ENCODE results near the gene TDRD5.
A peak's percentile ranks its signal among the peaks of the same experiment; 100 is the strongest.

Gene TDRD5

GRCh38 chr1:179575497-179576314 is 15.9 kb upstream of the TDRD5 start, which contains the start of gene NPHS2:
TSS of gene NPHS2 (minus strand) at chr1:179575948. CDS start at chr1:179575864, 84 bp downstream.
- Histone ChIP-seq H3K4me3 (ENCODE audit: low read length) (peak within 1 kb of the TSS; percentile 43), H3K9me3 (ENCODE audit: control insufficient read depth, insufficient read depth, low read length) (no peaks in the 10 kb centered on the region), H3K36me3 (ENCODE audit: control insufficient read depth, insufficient read depth, low read length) (no peaks in the 10 kb centered on the region), H3K4me1 (ENCODE audit: control insufficient read depth, insufficient read depth, low read length) (no peaks in the 10 kb centered on the region), H3K27me3 (ENCODE audit: control insufficient read depth, insufficient read depth, low read length) (peaks cover 19% of the 10 kb centered on the region; the same call in 1 of the 2 replicates), H3K27ac (ENCODE audit: low read length) (no peak within 1 kb of the TSS)
- WGBS (ENCODE audit: insufficient coverage, insufficient read length) = no CpG with 5 or more reads among the region's 77 CpGs
- no peak for DNase-seq (ENCODE audit: low read depth, low spot score)

- no peak for DNase-seq (ENCODE audit: low read depth, low spot score)
- Histone ChIP-seq H3K36me3 (ENCODE audit: control insufficient read depth, insufficient read depth, low read length) (no peaks in the 10 kb centered on the region), H3K4me3 (ENCODE audit: low read length) (no peak overlapping the region), H3K27me3 (ENCODE audit: control insufficient read depth, insufficient read depth, low read length) (peaks cover 19% of the 10 kb centered on the region; the same call in 1 of the 2 replicates), H3K27ac (ENCODE audit: low read length) (no peak overlapping the region), H3K4me1 (ENCODE audit: control insufficient read depth, insufficient read depth, low read length) (no peaks in the 10 kb centered on the region), H3K9me3 (ENCODE audit: control insufficient read depth, insufficient read depth, low read length) (no peaks in the 10 kb centered on the region)
- WGBS (ENCODE audit: insufficient coverage, insufficient read length) = no CpG with 5 or more reads among the region's 5 CpGs
Measured at GRCh38 chr1:179576509-179576908, 15.1 kb upstream of the TDRD5 start.

GRCh38 chr1:179583771-179584320 is 7.8 kb upstream of the TDRD5 start:
- H3K36me3 ChIP-seq (ENCODE audit: control insufficient read depth, insufficient read depth, low read length) = no peaks in the 10 kb centered on the region
- peaks cover 2% of the 10 kb centered on the region; the same call in 1 of the 2 replicates for H3K27me3 ChIP-seq (ENCODE audit: control insufficient read depth, insufficient read depth, low read length)
- DNase-seq (ENCODE audit: low read depth, low spot score) = no peak
- H3K4me1 ChIP-seq (ENCODE audit: control insufficient read depth, insufficient read depth, low read length) = no peaks in the 10 kb centered on the region
- WGBS (ENCODE audit: insufficient coverage, insufficient read length) = no CpG with 5 or more reads among the region's 5 CpGs
- H3K27ac ChIP-seq (ENCODE audit: low read length) = no peak overlapping the region
- H3K4me3 ChIP-seq (ENCODE audit: low read length) = no peak overlapping the region
- no peaks in the 10 kb centered on the region for H3K9me3 ChIP-seq (ENCODE audit: control insufficient read depth, insufficient read depth, low read length)

DNA sequence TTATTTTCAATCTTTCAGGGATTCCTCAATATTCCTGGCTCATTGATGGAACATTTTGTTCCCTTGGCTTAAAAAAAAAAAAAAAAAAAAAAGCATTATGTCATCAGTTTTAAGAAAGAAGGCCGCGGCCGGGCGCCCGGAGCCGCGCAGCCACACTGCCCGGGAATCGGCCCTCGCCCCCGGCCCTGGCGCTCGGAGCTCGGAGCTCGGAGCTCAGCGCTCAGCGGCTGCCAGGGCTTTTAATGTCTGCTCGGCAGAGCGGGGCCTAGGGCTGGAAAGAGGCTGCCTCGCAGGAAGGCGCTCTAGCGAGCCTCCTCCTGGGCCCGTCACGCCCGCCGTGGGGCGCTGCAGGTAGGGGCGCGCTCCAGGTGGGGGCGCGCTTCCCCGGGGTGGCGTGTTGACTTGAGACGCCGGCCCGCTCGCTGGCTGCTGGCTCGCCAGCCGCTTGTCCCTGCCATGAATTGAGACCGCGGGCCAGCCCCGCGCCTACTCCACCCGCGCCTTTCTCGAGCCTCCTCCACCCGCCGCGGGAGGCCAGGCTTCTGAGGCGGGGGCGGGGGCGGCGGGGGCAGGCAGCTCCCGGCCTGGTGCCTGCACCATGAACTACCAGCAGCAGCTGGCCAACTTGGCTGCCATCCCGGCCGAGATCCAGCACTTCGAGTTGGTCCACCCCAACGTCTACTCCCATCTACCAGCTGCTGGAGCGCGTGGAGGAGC is 5.4 kb upstream of the TDRD5 start:
- Histone ChIP-seq H3K27me3 (ENCODE audit: control insufficient read depth, insufficient read depth, low read length) (peaks cover 2% of the 10 kb centered on the region; the same call in 1 of the 2 replicates), H3K36me3 (ENCODE audit: control insufficient read depth, insufficient read depth, low read length) (no peaks in the 10 kb centered on the region), H3K27ac (ENCODE audit: low read length) (no peak overlapping the region), H3K9me3 (ENCODE audit: control insufficient read depth, insufficient read depth, low read length) (no peaks in the 10 kb centered on the region), H3K4me1 (ENCODE audit: control insufficient read depth, insufficient read depth, low read length) (no peaks in the 10 kb centered on the region; the same call in 1 of the 2 replicates), H3K4me3 (ENCODE audit: low read length) (peak overlapping the region; percentile 6; the same call in 1 of the 2 replicates)
- no CpG with 5 or more reads among the region's 60 CpGs for WGBS (ENCODE audit: insufficient coverage, insufficient read length)
- no peak for DNase-seq (ENCODE audit: low read depth, low spot score)

DNA sequence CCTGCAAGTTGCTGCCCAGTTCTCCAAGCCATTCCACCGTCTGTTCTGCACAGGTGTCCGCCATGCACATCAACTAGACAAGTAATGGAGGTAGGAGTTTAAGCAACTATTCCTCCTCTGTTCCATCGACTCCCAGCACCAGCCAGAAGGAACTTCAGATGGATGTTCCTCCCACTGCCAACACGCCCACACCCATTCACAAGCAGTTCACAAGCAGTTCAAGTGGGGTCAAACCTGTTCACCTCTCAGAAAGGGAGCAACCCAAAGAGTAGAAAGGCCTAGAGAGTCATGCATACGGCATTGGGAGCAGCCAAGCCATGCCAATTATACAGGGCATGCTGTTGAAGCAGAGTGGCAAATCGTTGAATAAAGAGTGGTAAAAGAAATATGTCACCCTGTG is 4.3 kb upstream of the TDRD5 start:
- Histone ChIP-seq H3K27me3 (ENCODE audit: control insufficient read depth, insufficient read depth, low read length) (peaks cover 2% of the 10 kb centered on the region; the same call in 1 of the 2 replicates), H3K9me3 (ENCODE audit: control insufficient read depth, insufficient read depth, low read length) (no peaks in the 10 kb centered on the region), H3K27ac (ENCODE audit: low read length) (no peak overlapping the region), H3K4me3 (ENCODE audit: low read length) (no peak overlapping the region), H3K36me3 (ENCODE audit: control insufficient read depth, insufficient read depth, low read length) (no peaks in the 10 kb centered on the region; the same call in 1 of the 2 replicates), H3K4me1 (ENCODE audit: control insufficient read depth, insufficient read depth, low read length) (no peaks in the 10 kb centered on the region; the same call in 1 of the 2 replicates)
- DNase-seq (ENCODE audit: low read depth, low spot score) = no peak
- no CpG with 5 or more reads among the region's 6 CpGs for WGBS (ENCODE audit: insufficient coverage, insufficient read length)

DNA sequence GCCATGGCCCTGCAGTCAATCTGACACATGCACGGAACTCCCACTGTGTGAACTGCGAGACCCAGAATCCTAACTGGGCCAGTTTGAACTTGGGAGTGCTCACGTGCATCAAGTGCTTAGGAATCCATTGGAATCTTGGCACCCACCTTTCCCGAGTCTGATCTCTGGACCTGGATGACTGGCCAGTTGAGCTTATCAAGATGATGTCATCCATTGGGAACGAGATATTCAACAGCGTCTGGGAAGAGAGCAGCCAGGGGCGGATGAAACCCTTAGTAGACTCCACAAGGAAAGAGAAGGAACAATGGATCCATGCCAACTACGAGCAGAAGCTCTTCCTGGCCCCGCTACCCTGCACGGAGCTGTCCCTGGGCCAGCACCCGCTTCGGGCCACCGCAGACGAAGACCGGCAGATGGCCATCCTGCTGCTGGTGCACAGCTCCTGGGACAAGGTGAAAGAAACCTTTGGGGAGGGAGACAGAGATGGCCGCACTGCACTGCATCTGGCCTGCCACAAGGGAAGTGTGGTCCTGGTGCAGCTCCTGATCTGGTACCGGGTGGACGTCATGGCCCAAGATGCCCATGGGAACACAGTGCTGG is 3.1 kb upstream of the TDRD5 start:
- H3K36me3 ChIP-seq (ENCODE audit: control insufficient read depth, insufficient read depth, low read length) = no peaks in the 10 kb centered on the region; the same call in 1 of the 2 replicates
- H3K27me3 ChIP-seq (ENCODE audit: control insufficient read depth, insufficient read depth, low read length) = peaks cover 2% of the 10 kb centered on the region; the same call in 1 of the 2 replicates
- H3K4me1 ChIP-seq (ENCODE audit: control insufficient read depth, insufficient read depth, low read length) = no peaks in the 10 kb centered on the region; the same call in 1 of the 2 replicates
- no peaks in the 10 kb centered on the region for H3K9me3 ChIP-seq (ENCODE audit: control insufficient read depth, insufficient read depth, low read length)
- H3K4me3 ChIP-seq (ENCODE audit: low read length) = no peak overlapping the region
- WGBS (ENCODE audit: insufficient coverage, insufficient read length) = no CpG with 5 or more reads among the region's 18 CpGs
- H3K27ac ChIP-seq (ENCODE audit: low read length) = no peak overlapping the region
- DNase-seq (ENCODE audit: low read depth, low spot score) = no peak

- DNase-seq (ENCODE audit: low read depth, low spot score) = no peak
- Histone ChIP-seq H3K4me3 (ENCODE audit: low read length) (no peak overlapping the region), H3K9me3 (ENCODE audit: control insufficient read depth, insufficient read depth, low read length) (no peaks in the 10 kb centered on the region), H3K4me1 (ENCODE audit: control insufficient read depth, insufficient read depth, low read length) (no peaks in the 10 kb centered on the region; the same call in 1 of the 2 replicates), H3K27me3 (ENCODE audit: control insufficient read depth, insufficient read depth, low read length) (peaks cover 2% of the 10 kb centered on the region; the same call in 1 of the 2 replicates), H3K27ac (ENCODE audit: low read length) (no peak overlapping the region), H3K36me3 (ENCODE audit: control insufficient read depth, insufficient read depth, low read length) (no peaks in the 10 kb centered on the region; the same call in 1 of the 2 replicates)
- no CpG with 5 or more reads among the region's 4 CpGs for WGBS (ENCODE audit: insufficient coverage, insufficient read length)
Measured at GRCh38 chr1:179589509-179589908, 2.1 kb upstream of the TDRD5 start.

DNA sequence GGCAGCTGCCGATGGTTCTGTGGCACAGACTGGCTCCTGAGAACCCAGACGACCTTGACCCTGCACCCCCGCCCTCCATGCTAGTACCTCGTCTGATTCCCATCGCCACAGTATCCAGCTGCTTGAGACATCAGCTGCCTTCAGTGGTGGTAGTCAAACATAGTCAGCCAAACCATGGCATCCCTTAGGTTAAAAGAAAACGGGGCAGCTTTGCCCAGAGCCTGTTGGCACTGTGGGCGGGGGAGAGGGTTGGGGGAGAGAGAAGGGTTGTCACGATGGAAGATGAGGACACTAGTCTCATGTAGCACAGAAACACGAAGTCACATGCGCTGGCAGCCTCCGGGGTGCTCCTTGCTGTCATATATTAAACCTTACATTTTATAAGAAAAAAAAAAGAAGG is 961 bp upstream of the TDRD5 start:
- Histone ChIP-seq H3K4me1 (ENCODE audit: control insufficient read depth, insufficient read depth, low read length) (no peaks in the 10 kb centered on the region; the same call in 1 of the 2 replicates), H3K36me3 (ENCODE audit: control insufficient read depth, insufficient read depth, low read length) (no peaks in the 10 kb centered on the region; the same call in 1 of the 2 replicates), H3K27ac (ENCODE audit: low read length) (no peak overlapping the region), H3K9me3 (ENCODE audit: control insufficient read depth, insufficient read depth, low read length) (no peaks in the 10 kb centered on the region), H3K27me3 (ENCODE audit: control insufficient read depth, insufficient read depth, low read length) (peaks cover 2% of the 10 kb centered on the region; the same call in 1 of the 2 replicates), H3K4me3 (ENCODE audit: low read length) (no peak overlapping the region)
- no CpG with 5 or more reads among the region's 11 CpGs for WGBS (ENCODE audit: insufficient coverage, insufficient read length)
- no peak for DNase-seq (ENCODE audit: low read depth, low spot score)

DNA sequence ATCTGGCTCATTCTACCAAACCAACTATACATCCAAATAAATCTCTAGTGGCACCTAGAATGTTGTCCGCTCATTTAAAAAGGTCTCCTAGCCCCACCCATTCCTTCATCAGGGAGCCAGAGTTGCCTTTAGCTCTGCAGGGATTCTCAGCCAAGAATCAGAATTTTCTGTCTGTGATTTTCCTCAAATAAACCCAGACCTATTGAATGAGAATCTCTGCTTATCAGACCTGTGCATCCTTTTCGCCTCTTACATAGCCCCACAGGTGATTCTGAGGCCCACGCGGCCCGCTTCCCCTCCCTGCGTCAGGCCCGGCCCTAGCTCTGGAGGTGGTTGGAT is 410 bp upstream of the TDRD5 start:
- H3K4me3 ChIP-seq (ENCODE audit: low read length) = peak overlapping the region; percentile 8; the same call in 1 of the 2 replicates
- H3K9me3 ChIP-seq (ENCODE audit: control insufficient read depth, insufficient read depth, low read length) = no peaks in the 10 kb centered on the region
- DNase-seq (ENCODE audit: low read depth, low spot score) = no peak
- WGBS (ENCODE audit: insufficient coverage, insufficient read length) = no CpG with 5 or more reads among the region's 7 CpGs
- peaks cover 2% of the 10 kb centered on the region; the same call in 1 of the 2 replicates for H3K27me3 ChIP-seq (ENCODE audit: control insufficient read depth, insufficient read depth, low read length)
- H3K36me3 ChIP-seq (ENCODE audit: control insufficient read depth, insufficient read depth, low read length) = no peaks in the 10 kb centered on the region; the same call in 1 of the 2 replicates
- H3K4me1 ChIP-seq (ENCODE audit: control insufficient read depth, insufficient read depth, low read length) = no peaks in the 10 kb centered on the region; the same call in 1 of the 2 replicates
- no peak overlapping the region for H3K27ac ChIP-seq (ENCODE audit: low read length)

DNA sequence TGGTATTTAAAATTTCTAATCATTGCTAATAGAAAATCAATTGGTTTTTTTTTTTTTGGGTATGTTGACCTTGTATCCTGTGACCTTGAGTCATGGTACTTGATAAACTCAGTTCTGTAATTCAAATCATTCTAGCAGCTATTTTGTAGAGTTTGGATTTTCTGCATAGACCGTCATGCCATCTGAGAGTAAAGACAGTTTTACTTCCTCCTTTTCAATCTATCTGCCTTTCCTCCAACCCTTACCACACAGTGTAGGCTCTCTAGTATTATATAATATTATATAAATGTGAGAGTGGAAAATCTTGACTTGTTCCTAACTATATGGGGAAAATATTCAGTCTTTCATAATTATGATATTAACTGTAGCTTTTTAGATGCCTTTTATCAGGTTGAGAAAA is 7.0 kb downstream of the TDRD5 start:
- no peak for DNase-seq (ENCODE audit: low read depth, low spot score)
- no peaks in the 10 kb centered on the region for H3K27me3 ChIP-seq (ENCODE audit: control insufficient read depth, insufficient read depth, low read length)
- no CpG with 5 or more reads among the region's 1 CpG for WGBS (ENCODE audit: insufficient coverage, insufficient read length)
- no peaks in the 10 kb centered on the region for H3K9me3 ChIP-seq (ENCODE audit: control insufficient read depth, insufficient read depth, low read length)
- no peak overlapping the region for H3K4me3 ChIP-seq (ENCODE audit: low read length)
- H3K4me1 ChIP-seq (ENCODE audit: control insufficient read depth, insufficient read depth, low read length) = no peaks in the 10 kb centered on the region
- H3K36me3 ChIP-seq (ENCODE audit: control insufficient read depth, insufficient read depth, low read length) = no peaks in the 10 kb centered on the region
- H3K27ac ChIP-seq (ENCODE audit: low read length) = no peak overlapping the region

Data from iPS DF 6.9 (cell line).